Neuronal stem cell (in vitro differentiated cells): Measurements from ENCODE around the gene ACAP1.
"Not testable (repeated sequence)": the region's sequence is repeated elsewhere in the genome, so short reads cannot be mapped to it uniquely, and the experiment has no call there.

Source experiments
- DNase-seq: peaks from one replicate; pipeline ENCODE4 v3.0.0-alpha.2; 2013; ENCODE audit warnings: low spot score
- H2AFZ ChIP-seq: one replicate; pipeline ENCODE4 v1.6.1; 2013; ENCODE audit warnings: mild to moderate bottlenecking, low read length, inconsistent platforms
- H2AK5ac ChIP-seq: 2 replicates; pipeline ENCODE4 v1.6.1; 2013; ENCODE audit warnings: low read depth, mild to moderate bottlenecking, inconsistent platforms, low read length, moderate library complexity, mixed read lengths
- H2BK120ac ChIP-seq: 2 replicates; pipeline ENCODE4 v1.6.1; 2013; ENCODE audit warnings: low read depth, mild to moderate bottlenecking, inconsistent platforms, low read length, moderate library complexity, mixed read lengths
- H2BK12ac ChIP-seq: one replicate; pipeline ENCODE4 v1.6.1; 2013; ENCODE audit warnings: low read length, inconsistent platforms
- H2BK15ac ChIP-seq: 2 replicates; pipeline ENCODE4 v1.6.1; 2013; ENCODE audit warnings: mild to moderate bottlenecking, low read length, inconsistent platforms, mixed read lengths
- H2BK5ac ChIP-seq: one replicate; pipeline ENCODE4 v1.6.1; 2013; ENCODE audit warnings: inconsistent platforms, mild to moderate bottlenecking, low read length, moderate library complexity
- H3K14ac ChIP-seq: one replicate; pipeline ENCODE4 v1.6.1; 2013; ENCODE audit warnings: low read length, inconsistent platforms
- H3K18ac ChIP-seq: 2 replicates; pipeline ENCODE4 v1.6.1; 2013; ENCODE audit warnings: low read length, inconsistent platforms
- H3K23ac ChIP-seq: 2 replicates; pipeline ENCODE4 v1.6.1; 2013; ENCODE audit warnings: low read depth, mild to moderate bottlenecking, mixed read lengths, low read length, inconsistent platforms; ENCODE audit not compliant: poor library complexity
- H3K27ac ChIP-seq: replicated peaks from 3 replicates; pipeline ENCODE4 v1.5.1; 2013; ENCODE audit warnings: low read length, inconsistent platforms
- H3K27me3 ChIP-seq, 3 experiments: 2 replicates each; pipeline ENCODE4 v1.6.1; 2013; ENCODE audit warnings: low read length in 3 of 3, mild to moderate bottlenecking in 2 of 3, inconsistent platforms in 1 of 3, low read depth in 1 of 3, mixed read lengths in 1 of 3, moderate library complexity in 1 of 3; ENCODE audit not compliant: control insufficient read depth in 3 of 3, insufficient read depth in 3 of 3
- H3K36me3 ChIP-seq, 2 donors: replicated peaks in 1 of 2; 2 replicates each; pipeline ENCODE4 v1.6.1; 2013; ENCODE audit warnings: low read length in 2 of 2; ENCODE audit not compliant: control insufficient read depth in 2 of 2, insufficient read depth in 2 of 2
- H3K4ac ChIP-seq: 2 replicates; pipeline ENCODE4 v1.6.1; 2013; ENCODE audit warnings: inconsistent platforms, mild to moderate bottlenecking, low read length, moderate library complexity
- H3K4me1 ChIP-seq, 2 donors: 1 replicate in 1 of 2; 2 replicates in 1 of 2; pipeline ENCODE4 v1.6.1; 2013; ENCODE audit warnings: low read length in 2 of 2, low read depth in 1 of 2; ENCODE audit not compliant: control insufficient read depth in 2 of 2, insufficient read depth in 1 of 2
- H3K4me2 ChIP-seq: one replicate; pipeline ENCODE4 v1.6.1; 2013; ENCODE audit warnings: mild to moderate bottlenecking, low read length, inconsistent platforms; ENCODE audit not compliant: insufficient read depth, poor library complexity, severe bottlenecking
- H3K4me3 ChIP-seq, 2 donors: 2 replicates each; pipeline ENCODE4 v1.5.1; 2013; ENCODE audit warnings: low read length in 2 of 2, mild to moderate bottlenecking in 2 of 2, inconsistent platforms in 1 of 2, moderate library complexity in 1 of 2
- H3K79me1 ChIP-seq: one replicate; pipeline ENCODE4 v1.6.1; 2013; ENCODE audit warnings: low read depth, mild to moderate bottlenecking, inconsistent platforms, low read length, moderate library complexity
- H3K9ac ChIP-seq: one replicate; pipeline ENCODE4 v1.6.1; 2013; ENCODE audit warnings: mild to moderate bottlenecking, low read depth, low read length, inconsistent platforms; ENCODE audit not compliant: poor library complexity
- H3K9me3 ChIP-seq, 2 donors: replicated peaks in 1 of 2; 2 replicates each; pipeline versions ENCODE3 to v1.6.1; 2013; ENCODE audit warnings: low read length in 2 of 2, mild to moderate bottlenecking in 2 of 2, inconsistent platforms in 1 of 2, low read depth in 1 of 2, mixed read lengths in 1 of 2, moderate library complexity in 1 of 2; ENCODE audit not compliant: control insufficient read depth in 2 of 2, insufficient read depth in 1 of 2
- H4K8ac ChIP-seq: one replicate; pipeline ENCODE4 v1.6.1; 2013; ENCODE audit warnings: low read depth, mild to moderate bottlenecking, inconsistent platforms, low read length, moderate library complexity
- H4K91ac ChIP-seq: one replicate; pipeline ENCODE4 v1.6.1; 2013; ENCODE audit warnings: low read length, low read depth, mild to moderate bottlenecking, inconsistent platforms; ENCODE audit not compliant: poor library complexity
- WGBS, 2 donors: extraction: QIAGEN DNeasy Blood & Tissue Kit; methylation state at CpG; one replicate each; pipeline ENCODE4 v1.1.7; 2013; ENCODE audit warnings: missing lambda C conversion rate in 2 of 2, mixed read lengths in 1 of 2; ENCODE audit not compliant: insufficient read length in 2 of 2, insufficient replicate concordance in 1 of 2; ENCODE audit errors: extremely low coverage in 2 of 2; 5-methylcytosine and 5-hydroxymethylcytosine counted together

ACAP1 gene

DNA sequence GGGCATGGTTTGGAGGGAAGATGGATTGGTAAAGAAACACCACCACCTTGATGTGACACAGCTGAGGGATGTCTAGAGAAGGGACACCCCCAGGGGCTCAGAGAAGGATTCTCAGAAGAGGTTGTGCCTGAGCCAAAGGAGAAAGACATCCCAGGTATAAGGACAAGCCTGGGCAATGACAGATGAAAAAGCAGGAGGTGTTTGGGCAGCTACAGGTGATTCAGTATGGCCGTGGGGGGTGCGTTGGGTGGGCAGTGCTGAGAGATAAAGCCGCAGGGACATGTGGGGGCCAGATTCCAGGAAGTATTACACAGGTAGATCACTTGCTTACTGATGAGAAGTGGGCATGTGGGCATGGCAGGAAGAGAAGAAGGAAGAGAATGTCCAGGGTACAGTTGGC is 25.6 kb downstream of the ACAP1 start:
- no peak for DNase-seq
- Histone ChIP-seq H3K4me3 (no peak overlapping the region), H2AFZ (no peak overlapping the region), H3K18ac (no peak overlapping the region), H3K27ac (no peak overlapping the region), H3K9ac (no peak overlapping the region), H3K14ac (no peak overlapping the region), H2AK5ac (no peak overlapping the region), H2BK15ac (no peak overlapping the region), H3K79me1 (no peaks in the 10 kb centered on the region), H3K23ac (no peak overlapping the region), H3K4ac (no peak overlapping the region), H3K27me3 (peaks cover 0 to 1% (median under 1%) of the 10 kb centered on the region in 3 experiments), H2BK5ac (no peak overlapping the region), H4K8ac (no peak overlapping the region), H3K4me1 (peaks cover 0 to under 1% of the 10 kb centered on the region in 2 donors), H4K91ac (no peak overlapping the region), H3K4me2 (no peak overlapping the region), H2BK120ac (no peak overlapping the region), H3K36me3 (no peaks in the 10 kb centered on the region), H3K9me3 (no peaks in the 10 kb centered on the region), H2BK12ac (no peak overlapping the region)
- no CpG with 5 or more reads among the region's 3 CpGs for WGBS, 2 donors

DNA sequence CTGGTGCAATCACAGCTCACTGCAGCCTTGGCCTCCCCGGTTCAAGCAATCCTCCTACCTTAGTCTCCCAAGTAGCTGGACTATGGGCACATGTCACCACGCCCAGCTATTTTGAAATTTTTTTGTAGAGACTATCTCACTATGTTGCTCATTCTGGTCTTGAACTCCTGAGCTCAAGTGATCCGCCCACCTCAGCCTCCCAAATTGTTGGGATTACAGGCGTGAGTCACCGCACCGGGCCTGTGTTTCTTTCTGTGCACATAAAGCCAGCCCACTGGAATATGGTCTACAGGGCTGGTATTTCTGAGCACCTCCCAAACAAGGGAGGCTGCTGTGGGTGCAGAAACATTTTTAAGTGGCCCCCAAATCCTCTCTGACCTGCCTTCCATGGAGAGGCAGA is 27.0 kb downstream of the ACAP1 start:
- Histone ChIP-seq H3K4ac (no peak overlapping the region), H3K27ac (no peak overlapping the region), H3K79me1 (no peaks in the 10 kb centered on the region), H2BK12ac (no peak overlapping the region), H4K8ac (no peak overlapping the region), H2AFZ (no peak overlapping the region), H3K18ac (no peak overlapping the region), H2BK15ac (no peak overlapping the region), H2BK5ac (no peak overlapping the region), H3K27me3 (peaks cover 0 to 6% (median 0%) of the 10 kb centered on the region in 3 experiments), H3K9ac (no peak overlapping the region), H3K23ac (no peak overlapping the region), H3K36me3 (no peaks in the 10 kb centered on the region), H2AK5ac (no peak overlapping the region), H3K14ac (no peak overlapping the region), H3K4me1 (peaks cover 0 to 2% of the 10 kb centered on the region in 2 donors), H2BK120ac (no peak overlapping the region), H3K4me2 (no peak overlapping the region), H3K4me3 (no peak overlapping the region), H4K91ac (no peak overlapping the region), H3K9me3 (no peaks in the 10 kb centered on the region)
- WGBS, 2 donors = no CpG with 5 or more reads among the region's 6 CpGs
- DNase-seq = no peak

DNA sequence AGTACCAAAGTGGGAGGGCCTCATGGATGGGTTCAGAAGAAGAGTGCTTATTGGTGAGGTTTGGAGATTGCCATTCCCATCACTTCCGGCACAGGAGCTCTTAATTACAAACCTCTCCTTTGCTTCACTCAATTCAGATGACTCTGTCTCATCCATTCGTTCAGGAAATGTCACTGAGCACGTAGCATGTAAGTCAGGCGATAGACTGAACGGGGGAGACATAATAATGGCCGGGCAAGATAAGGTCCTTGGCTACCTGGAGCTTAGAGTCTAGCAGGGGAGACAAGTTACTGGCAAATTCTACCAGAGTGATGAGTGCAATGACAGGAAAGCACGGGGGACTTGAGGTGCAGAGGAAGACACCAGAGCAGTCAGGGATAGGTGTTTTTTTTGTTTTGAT is 29.6 kb downstream of the ACAP1 start:
- not testable (repeated sequence) for H2BK5ac ChIP-seq, H3K4me2 ChIP-seq, H4K91ac ChIP-seq, H2BK15ac ChIP-seq, DNase-seq, H2AK5ac ChIP-seq, H3K23ac ChIP-seq, H3K9ac ChIP-seq, H3K4me1 ChIP-seq, H3K4me3 ChIP-seq, H2AFZ ChIP-seq, H3K4ac ChIP-seq, H3K27ac ChIP-seq, H2BK120ac ChIP-seq, H3K14ac ChIP-seq, H3K79me1 ChIP-seq, H3K18ac ChIP-seq, H4K8ac ChIP-seq, H3K9me3 ChIP-seq, H2BK12ac ChIP-seq, H3K36me3 ChIP-seq
- peaks cover 0 to 17% (median 0%) of the 10 kb centered on the region in 3 experiments for H3K27me3 ChIP-seq
- no CpG with 5 or more reads among the region's 7 CpGs for WGBS, 2 donors

- H2AFZ ChIP-seq = peak overlapping the region; percentile 22
- no peak overlapping the region for H3K4ac ChIP-seq
- peaks cover 0 to 2% of the 10 kb centered on the region in 2 donors for H3K4me1 ChIP-seq
- peaks cover 0 to 17% (median 0%) of the 10 kb centered on the region in 3 experiments for H3K27me3 ChIP-seq
- no CpG with 5 or more reads among the region's 8 CpGs for WGBS, 2 donors
- no peak overlapping the region for H2BK120ac ChIP-seq
- H2BK15ac ChIP-seq = peak overlapping the region; percentile 58
- no peak overlapping the region for H4K91ac ChIP-seq
- no peaks in the 10 kb centered on the region for H3K36me3 ChIP-seq
- no peak overlapping the region for H3K18ac ChIP-seq
- peak overlapping the region in 1 of 2 donors; percentile 28 for H3K4me3 ChIP-seq
- no peak overlapping the region for H3K4me2 ChIP-seq
- H2BK12ac ChIP-seq = no peak overlapping the region
- H4K8ac ChIP-seq = peak overlapping the region; percentile 43
- H3K23ac ChIP-seq = no peak overlapping the region
- H3K27ac ChIP-seq = no peak overlapping the region
- peak overlapping the region; percentile 63 for H2AK5ac ChIP-seq
- no peak overlapping the region for H3K14ac ChIP-seq
- no peak overlapping the region for H3K9ac ChIP-seq
- peak overlapping the region; percentile 24 for H2BK5ac ChIP-seq
- H3K9me3 ChIP-seq = no peaks in the 10 kb centered on the region
- no peak for DNase-seq
- no peaks in the 10 kb centered on the region for H3K79me1 ChIP-seq
Measured at GRCh38 chr17:7367083-7367482, 30.8 kb downstream of the ACAP1 start.
